CD4-positive, alpha-beta T cell (primary cell): ENCODE data around the gene NEO1. TPM values are rescaled to one million over a fixed set of nuclear protein-coding genes. Genes with fewer than 3 reads are reported as not detected.
A peak's percentile ranks its signal among the peaks of the same experiment; 100 is the strongest.

Source experiments
- ATAC-seq: fragments of 200-7000 bp; cut with Tn5 transposase; one replicate; pipeline ENCODE4 v1.10.0; 2022; ENCODE audit warnings: mild to moderate bottlenecking; ENCODE audit not compliant: poor library complexity
- CTCF ChIA-PET: fragments of 350-600 bp; sonication (Branson Sonifier 250); formaldehyde crosslinking; loops from one replicate; lab custom pipeline; 2021; ENCODE audit warnings: antibody characterized with exemption, inconsistent platforms; lab: Charles Lee
- POLR2A ChIA-PET: fragments of 350-600 bp; sonication (Branson Sonifier 250); formaldehyde crosslinking; loops from one replicate; lab custom pipeline; 2021; ENCODE audit warnings: antibody characterized with exemption, inconsistent platforms; lab: Charles Lee
- DNase-seq, 14 experiments: peaks; one replicate each; pipeline ENCODE4 v3.0.0-alpha.2; 2013 to 2020; ENCODE audit warnings: mixed read lengths in 2 of 14
- H3K27ac ChIP-seq, 2 donors: one replicate each; pipeline versions ENCODE4 v1.5.1 to v1.7.0; 2013; ENCODE audit warnings: low read length in 2 of 2, low read depth in 1 of 2, mild to moderate bottlenecking in 1 of 2
- H3K27me3 ChIP-seq, 2 experiments: 1 replicate in 1 of 2; 2 replicates in 1 of 2; pipeline versions ENCODE4 v1.6.1 to v1.7.0; 2013; ENCODE audit warnings: low read length in 2 of 2, control low read depth in 1 of 2, mild to moderate bottlenecking in 1 of 2, moderate library complexity in 1 of 2; ENCODE audit not compliant: insufficient read depth in 2 of 2, control insufficient read depth in 1 of 2
- H3K36me3 ChIP-seq: one replicate; pipeline ENCODE4 v1.6.1; 2013; ENCODE audit warnings: low read length, control low read depth; ENCODE audit not compliant: insufficient read depth
- H3K4me1 ChIP-seq: one replicate; pipeline ENCODE4 v1.6.1; 2013; ENCODE audit warnings: low read length, control low read depth; ENCODE audit not compliant: insufficient read depth
- H3K4me3 ChIP-seq: one replicate; pipeline ENCODE4 v1.5.1; 2013; ENCODE audit warnings: mild to moderate bottlenecking, low read length, moderate library complexity
- H3K9me3 ChIP-seq, 2 experiments: 1 replicate in 1 of 2; 2 replicates in 1 of 2; pipeline versions ENCODE4 v1.6.1 to v1.7.0; 2013; ENCODE audit warnings: low read length in 2 of 2, mild to moderate bottlenecking in 2 of 2, control low read depth in 1 of 2, moderate library complexity in 1 of 2; ENCODE audit not compliant: control insufficient read depth in 1 of 2, insufficient read depth in 1 of 2
- H3K27ac Mint-ChIP-seq: one replicate; pipeline ENCODE4 v1.8.0; 2020; ENCODE audit warnings: mixed read lengths
- H3K27me3 Mint-ChIP-seq: one replicate; pipeline ENCODE4 v1.8.0; 2021; ENCODE audit warnings: mixed read lengths
- H3K36me3 Mint-ChIP-seq: one replicate; pipeline ENCODE4 v1.8.0; 2021; ENCODE audit warnings: low read depth, mixed read lengths
- H3K4me1 Mint-ChIP-seq: one replicate; pipeline ENCODE4 v1.8.0; 2021; ENCODE audit warnings: low read depth, mixed read lengths
- H3K4me3 Mint-ChIP-seq: one replicate; pipeline ENCODE4 v1.8.0; 2020; ENCODE audit warnings: mild to moderate bottlenecking, mixed read lengths
- H3K9me3 Mint-ChIP-seq: one replicate; pipeline ENCODE4 v1.8.0; 2020; ENCODE audit warnings: mixed read lengths
- CTCF ChIP-seq: fragments of 200-600 bp; IDR thresholded peaks from one replicate; pipeline ENCODE4 v1.8.0; 2022; ENCODE audit warnings: antibody characterized with exemption, mild to moderate bottlenecking
- intact Hi-C, 2 experiments: fragments of 100-400 bp; cut with DNase I in 1 of 2; cut with micrococcal nuclease in 1 of 2; formaldehyde crosslinking; loops; one replicate each; pipeline versions ENCODE4 v1.15.1 to v1.9.0; 2023 to 2025; cut with DNase I, micrococcal nuclease
- total RNA-seq, 174 experiments: library from RNA in 2 of 174; stranded (reverse) in 2 of 174; gene quantifications; one replicate each; pipeline ENCODE4 v1.2.3 and lab custom pipeline; 2021 to 2026

The NEO1 gene
- total RNA-seq, 2 experiments from 2014 or later: 6.0 to 8.0 TPM

- ChIA-PET CTCF (no interaction called here), POLR2A (no interaction called here)
- intact Hi-C loops: no loop called here
- H3K4me3 Mint-ChIP-seq: no peak overlapping the region
- no peaks in the 10 kb centered on the region for H3K27me3 ChIP-seq
- no peaks in the 10 kb centered on the region for H3K9me3 Mint-ChIP-seq
- DNase-seq (no peak), ATAC-seq (no peak)
- no peak for TF ChIP-seq CTCF
- H3K27ac Mint-ChIP-seq: no peak overlapping the region
- H3K36me3 ChIP-seq: no peaks in the 10 kb centered on the region
- no peaks in the 10 kb centered on the region for H3K9me3 ChIP-seq
- H3K4me1 Mint-ChIP-seq: peaks cover 18% of the 10 kb centered on the region
- H3K36me3 Mint-ChIP-seq: no peaks in the 10 kb centered on the region
- H3K27ac ChIP-seq: no peak overlapping the region
- H3K4me3 ChIP-seq: no peak overlapping the region
- peaks cover 4% of the 10 kb centered on the region for H3K27me3 Mint-ChIP-seq
- peaks cover 12% of the 10 kb centered on the region for H3K4me1 ChIP-seq
Observed at GRCh38 chr15:73139041-73139743, 86.9 kb downstream of the NEO1 start.

- Mint-ChIP-seq H3K9me3 (no peaks in the 10 kb centered on the region), H3K27me3 (peaks cover 4% of the 10 kb centered on the region), H3K36me3 (no peaks in the 10 kb centered on the region), H3K27ac (no peak overlapping the region), H3K4me3 (no peak overlapping the region), H3K4me1 (peaks cover 18% of the 10 kb centered on the region)
- H3K9me3 ChIP-seq: no peaks in the 10 kb centered on the region
- H3K27me3 ChIP-seq: no peaks in the 10 kb centered on the region
- POLR2A ChIA-PET: no interaction called here
- ATAC-seq (no peak), DNase-seq (no peak)
- intact Hi-C loops: no loop called here
- TF ChIP-seq CTCF: no peak
- H3K27ac ChIP-seq: no peak overlapping the region
- H3K36me3 ChIP-seq: no peaks in the 10 kb centered on the region
- CTCF ChIA-PET: no interaction called here
- peaks cover 12% of the 10 kb centered on the region for H3K4me1 ChIP-seq
- no peak overlapping the region for H3K4me3 ChIP-seq
Observed at GRCh38 chr15:73139744-73140553, 87.7 kb downstream of the NEO1 start.

DNA sequence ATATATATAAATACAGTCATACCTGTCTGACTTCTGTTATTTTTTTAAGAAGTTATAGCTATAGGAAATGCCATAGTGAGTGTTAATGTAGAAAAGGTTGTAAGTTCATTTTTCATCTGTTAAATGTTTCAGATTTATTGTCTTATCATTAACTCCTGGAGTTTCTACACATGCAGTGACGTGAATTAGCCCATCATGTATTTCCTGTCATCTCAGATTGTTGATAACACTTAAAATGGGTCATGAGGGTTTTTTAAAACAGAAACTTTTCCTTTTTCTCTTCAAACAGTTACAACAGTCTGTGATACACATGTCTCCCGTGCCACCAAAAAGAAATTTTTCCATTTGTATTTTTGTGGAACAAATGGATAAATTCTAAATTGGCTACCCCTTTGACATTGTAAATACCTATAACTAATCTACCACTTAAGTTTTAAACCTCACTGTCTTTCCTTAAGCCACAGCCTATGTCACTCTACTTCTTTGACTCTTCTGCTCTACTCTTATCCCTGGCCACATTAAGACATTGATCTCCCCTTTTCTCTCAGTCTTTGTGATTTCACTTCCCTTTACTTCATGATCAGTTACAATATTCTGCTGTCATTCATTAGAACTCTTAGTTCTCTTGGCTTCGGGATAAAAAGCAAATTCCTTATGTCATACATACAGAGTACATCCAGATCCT is 89.1 kb downstream of the NEO1 start:
- H3K4me1 Mint-ChIP-seq: peaks cover 18% of the 10 kb centered on the region
- TF ChIP-seq CTCF: no peak
- H3K27ac Mint-ChIP-seq: peak overlapping the region; percentile 19
- H3K9me3 Mint-ChIP-seq: no peaks in the 10 kb centered on the region
- H3K4me3 ChIP-seq: no peak overlapping the region
- peak overlapping the region in 1 of 2 donors; percentile 27 for H3K27ac ChIP-seq
- H3K27me3 Mint-ChIP-seq: peaks cover 4% of the 10 kb centered on the region
- no peaks in the 10 kb centered on the region for H3K36me3 ChIP-seq
- H3K4me1 ChIP-seq: peaks cover 12% of the 10 kb centered on the region
- H3K4me3 Mint-ChIP-seq: no peak overlapping the region
- ATAC-seq: peak; percentile 70
- H3K27me3 ChIP-seq: no peaks in the 10 kb centered on the region
- peak in 3 of 14 experiments; percentile 29 to 60 (median 42) for DNase-seq
- no peaks in the 10 kb centered on the region for H3K9me3 ChIP-seq
- ChIA-PET POLR2A (no interaction called here), CTCF (interaction anchor here (0.6 kb wide), 1 partner anchor 1543 kb away, joined by 3 read pairs; no protein-coding TSS in a partner anchor)
- no peaks in the 10 kb centered on the region for H3K36me3 Mint-ChIP-seq
- intact Hi-C loops: loop anchor here in 1 of 2 experiments (1.0 kb wide), 1 partner anchor 31 kb away; no protein-coding TSS in a partner anchor
